Sciatic nerve (tissue), 1 donor: Measurements from ENCODE around the gene TRIM16. TPM values are rescaled to one million over a fixed set of nuclear protein-coding genes. Genes with fewer than 3 reads are reported as not detected.

Experiments
- total RNA-seq: library from RNA; stranded (reverse); fragmentation: NEBNext Ultra II Directional; extraction: Animal tissue kit (Norgen Biotek cat#: 25700); gene quantifications from one replicate; pipeline ENCODE4 v1.2.1, GENCODE V29; 2021
- donor health status: DM: no; HTN: no; CAD: no.

Gene TRIM16
- total RNA-seq, 1 donor from 2014 or later: 17.3 TPM

Other genes with a start within 250 kb of the TRIM16 start
- 14.7 TPM for gene CDRT4, start 216.7 kb downstream of the TRIM16 start, total RNA-seq
- 27.5 TPM for gene TVP23C, start 120.8 kb downstream of the TRIM16 start, total RNA-seq
- gene FBXW10B, start 64.6 kb downstream of the TRIM16 start, total RNA-seq: 0.94 TPM
- gene ZNF286A, start 15.4 kb upstream of the TRIM16 start, total RNA-seq: 20.1 TPM
- 0.27 TPM for gene TBC1D26, start 48.0 kb upstream of the TRIM16 start, total RNA-seq